ENCODE measurements around the gene ZFHX3.

The ZFHX3 gene

DNA sequence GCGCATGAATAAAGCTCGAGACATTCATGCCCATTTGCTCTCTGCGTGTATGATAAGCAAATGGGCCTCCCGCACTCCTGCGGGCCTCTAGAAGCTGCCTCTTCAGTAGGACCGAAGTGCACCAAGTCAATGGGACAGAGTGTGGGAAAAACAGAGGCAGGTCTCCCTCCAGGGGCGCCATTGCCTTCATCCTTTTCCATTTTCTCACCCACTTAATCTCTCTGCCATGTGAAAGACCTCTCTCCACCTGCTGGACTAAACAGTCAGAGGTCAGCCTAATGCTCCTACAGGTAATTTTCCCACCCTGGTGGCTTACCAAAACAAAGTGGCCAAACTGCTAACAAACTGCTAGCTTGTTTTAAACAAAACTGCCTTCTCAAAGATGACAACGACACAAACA is 210.9 kb downstream of the ZFHX3 start:
- DNase-seq (ENCODE audit: low read depth in 2 of 3, low spot score in 2 of 3) = no peak

GRCh38 chr16:72836181-72836580 is 211.7 kb downstream of the ZFHX3 start:
- DNase-seq (ENCODE audit: low read depth in 2 of 3, low spot score in 2 of 3) = no peak

DNA sequence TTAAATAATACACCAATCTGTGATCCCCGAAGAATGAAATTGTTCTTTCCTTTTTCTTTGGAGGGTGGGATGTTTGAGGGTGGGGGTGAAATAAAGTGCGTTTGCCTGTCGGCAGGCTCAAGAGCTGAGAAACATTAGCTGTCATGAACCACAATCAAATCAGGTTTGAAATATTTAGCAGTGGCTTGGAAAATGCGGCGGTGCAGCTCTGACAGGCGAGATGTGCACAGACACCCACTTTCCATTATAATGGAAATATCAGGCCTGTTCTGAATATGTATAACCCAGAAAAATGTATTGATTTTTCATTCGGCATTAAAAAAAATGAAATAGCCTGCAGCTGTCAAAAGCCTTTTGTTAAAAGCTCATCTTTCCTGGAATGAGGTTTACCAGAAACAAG is 212.8 kb downstream of the ZFHX3 start:
- DNase-seq (ENCODE audit: low read depth in 2 of 3, low spot score in 2 of 3) = no peak

DNA sequence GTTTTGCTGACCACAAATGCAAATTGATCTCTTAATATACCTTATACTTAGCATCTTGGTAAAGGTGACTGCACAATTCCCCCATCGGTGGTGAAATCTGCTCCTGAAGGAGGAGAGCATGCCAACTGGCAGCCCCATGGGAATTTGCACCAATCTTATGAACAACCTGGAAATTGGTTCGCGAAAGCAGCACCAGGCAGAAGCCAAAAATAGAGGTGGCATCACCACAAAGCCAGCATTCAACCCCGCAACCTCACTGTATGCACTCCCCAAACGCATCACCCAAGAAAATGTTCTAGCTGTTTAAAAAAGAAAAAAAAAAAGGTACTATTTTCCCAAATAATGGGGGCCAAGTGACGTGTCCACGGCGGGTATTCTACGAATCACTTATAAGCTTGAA is 213.4 kb downstream of the ZFHX3 start:
- no peak for DNase-seq (ENCODE audit: low read depth in 2 of 3, low spot score in 2 of 3)

DNA sequence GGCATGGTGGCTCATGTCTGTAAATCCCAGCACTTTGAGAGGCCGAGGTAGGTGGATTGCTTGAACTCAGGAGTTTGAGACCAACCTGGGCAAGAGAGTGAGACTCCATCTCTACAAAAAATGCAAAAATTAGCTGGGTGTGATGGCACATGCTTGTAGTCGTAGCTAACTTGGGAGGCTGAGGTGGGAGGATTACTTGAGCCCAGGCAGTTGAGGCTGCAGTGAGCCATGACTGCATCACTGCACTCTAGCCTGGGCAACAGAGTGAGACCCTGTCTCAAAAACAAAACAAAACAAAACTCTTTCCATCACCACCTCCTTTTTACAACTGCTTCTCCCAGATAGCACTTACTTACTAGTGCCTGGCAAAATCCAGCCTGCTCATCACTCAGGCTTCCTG is 214.0 kb downstream of the ZFHX3 start:
- no peak for DNase-seq (ENCODE audit: low read depth in 2 of 3, low spot score in 2 of 3)

DNA sequence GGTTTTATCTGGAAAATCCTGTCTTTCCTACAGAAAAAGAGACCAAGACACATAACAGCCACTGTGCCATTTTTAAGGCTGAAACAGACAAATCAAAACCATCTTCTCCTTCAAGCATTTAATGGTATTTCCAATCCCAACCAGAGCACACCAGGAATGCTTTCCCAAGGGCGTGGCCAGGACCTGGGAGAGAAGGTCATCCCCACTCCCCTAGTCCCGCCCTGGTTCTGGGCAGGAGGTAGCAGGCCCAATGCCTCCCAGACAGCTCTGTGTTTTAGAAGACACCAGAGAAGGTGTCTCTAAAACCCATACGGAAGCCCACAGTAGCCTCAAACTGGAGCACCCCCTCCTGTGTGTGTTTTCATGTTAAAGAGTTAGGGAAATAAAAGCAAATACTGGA is 214.4 kb downstream of the ZFHX3 start:
- DNase-seq (ENCODE audit: low read depth in 2 of 3, low spot score in 2 of 3) = no peak

GRCh38 chr16:72832621-72833248 is 215.2 kb downstream of the ZFHX3 start:
- peak; percentile 18 to 58 (median 49) for DNase-seq (ENCODE audit: low read depth in 2 of 3, low spot score in 2 of 3)

DNA sequence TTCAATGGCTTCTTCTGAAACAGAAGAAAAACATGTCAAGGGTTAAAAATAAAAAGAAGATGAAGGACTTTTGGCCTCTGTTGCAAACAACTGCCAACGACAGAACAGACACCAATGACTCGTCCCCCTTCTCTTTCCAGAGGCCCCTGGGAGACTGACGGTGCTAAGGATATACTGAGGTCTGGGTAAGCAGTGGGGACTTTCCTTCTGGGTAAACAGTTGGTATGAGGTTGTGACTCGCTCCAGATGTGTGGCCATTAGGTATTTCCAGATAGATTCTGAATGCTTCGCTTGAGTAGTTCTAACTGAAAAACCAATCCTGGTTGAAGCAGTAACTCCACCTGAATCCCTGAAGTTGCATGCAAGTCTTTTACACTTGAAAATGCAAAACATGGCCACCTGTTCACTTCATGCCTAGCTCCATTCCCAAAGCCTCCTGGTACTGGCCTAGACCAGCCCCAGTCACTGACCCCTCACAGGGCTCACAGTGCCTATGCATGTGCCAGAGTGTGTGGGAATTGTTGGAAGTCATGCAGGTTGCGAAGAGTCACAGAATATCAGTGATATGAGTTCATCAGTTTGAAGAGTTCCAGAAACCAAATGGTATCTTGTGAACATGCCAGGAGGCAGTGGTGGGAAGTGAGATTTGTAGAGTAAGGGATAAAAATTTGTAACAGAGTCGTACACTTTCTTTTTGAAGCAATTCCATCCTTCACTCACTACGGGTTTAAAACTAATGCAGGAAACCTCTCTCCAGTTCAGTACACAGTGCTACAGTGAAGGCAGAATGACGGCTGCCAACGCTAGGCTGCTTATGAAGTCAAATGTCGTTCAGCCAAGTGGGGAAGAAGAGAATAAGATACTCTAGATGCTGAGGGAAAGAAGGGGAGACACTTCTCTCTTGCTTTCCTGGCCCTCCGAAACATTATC is 217.8 kb downstream of the ZFHX3 start:
- DNase-seq (ENCODE audit: low read depth in 2 of 3, low spot score in 2 of 3) = no peak

GRCh38 chr16:72827866-72828265 is 220.1 kb downstream of the ZFHX3 start:
- no peak for DNase-seq (ENCODE audit: low read depth in 2 of 3, low spot score in 2 of 3)

- DNase-seq (ENCODE audit: low read depth in 2 of 3, low spot score in 2 of 3) = no peak
Observed at GRCh38 chr16:72825912-72826621, 221.9 kb downstream of the ZFHX3 start.

DNA sequence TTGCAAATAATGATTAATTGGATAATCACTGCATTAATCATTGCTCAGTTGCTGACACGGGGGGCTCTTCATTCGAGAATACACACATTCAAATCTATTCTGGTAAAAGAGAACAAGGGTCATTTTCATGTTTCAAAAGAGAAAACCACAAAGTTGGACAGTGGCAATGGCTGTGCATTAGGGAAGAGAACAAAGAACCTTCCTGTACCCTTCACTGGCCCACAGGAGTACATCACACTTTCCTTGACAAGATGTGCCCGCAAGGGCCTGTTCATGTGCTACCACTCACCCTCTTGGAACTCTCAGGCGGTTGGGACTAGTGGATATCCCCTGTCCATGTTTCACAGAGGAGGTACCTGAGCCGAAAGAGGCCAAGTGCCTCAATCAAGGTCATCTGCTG is 223.2 kb downstream of the ZFHX3 start:
- DNase-seq (ENCODE audit: low read depth in 2 of 3, low spot score in 2 of 3) = no peak

DNA sequence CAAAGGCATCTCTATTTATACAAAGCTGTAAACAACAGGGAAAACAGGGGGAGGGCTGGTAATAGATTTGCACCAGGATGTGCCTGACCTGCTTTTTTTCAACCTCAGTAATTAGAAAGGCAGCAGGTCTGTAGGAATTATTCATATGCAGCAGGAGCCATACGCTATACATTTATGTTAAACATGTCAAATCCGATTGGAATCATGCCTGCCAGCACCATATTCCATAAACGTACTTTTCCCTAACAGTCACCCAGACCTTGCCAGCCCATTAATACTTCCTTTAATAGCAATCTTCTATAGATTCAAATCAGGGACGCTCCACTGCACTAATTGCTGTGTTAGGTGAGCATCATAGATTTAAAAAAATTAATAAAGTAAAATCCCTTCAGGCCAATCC is 223.9 kb downstream of the ZFHX3 start:
- no peak for DNase-seq (ENCODE audit: low read depth in 2 of 3, low spot score in 2 of 3)

DNA sequence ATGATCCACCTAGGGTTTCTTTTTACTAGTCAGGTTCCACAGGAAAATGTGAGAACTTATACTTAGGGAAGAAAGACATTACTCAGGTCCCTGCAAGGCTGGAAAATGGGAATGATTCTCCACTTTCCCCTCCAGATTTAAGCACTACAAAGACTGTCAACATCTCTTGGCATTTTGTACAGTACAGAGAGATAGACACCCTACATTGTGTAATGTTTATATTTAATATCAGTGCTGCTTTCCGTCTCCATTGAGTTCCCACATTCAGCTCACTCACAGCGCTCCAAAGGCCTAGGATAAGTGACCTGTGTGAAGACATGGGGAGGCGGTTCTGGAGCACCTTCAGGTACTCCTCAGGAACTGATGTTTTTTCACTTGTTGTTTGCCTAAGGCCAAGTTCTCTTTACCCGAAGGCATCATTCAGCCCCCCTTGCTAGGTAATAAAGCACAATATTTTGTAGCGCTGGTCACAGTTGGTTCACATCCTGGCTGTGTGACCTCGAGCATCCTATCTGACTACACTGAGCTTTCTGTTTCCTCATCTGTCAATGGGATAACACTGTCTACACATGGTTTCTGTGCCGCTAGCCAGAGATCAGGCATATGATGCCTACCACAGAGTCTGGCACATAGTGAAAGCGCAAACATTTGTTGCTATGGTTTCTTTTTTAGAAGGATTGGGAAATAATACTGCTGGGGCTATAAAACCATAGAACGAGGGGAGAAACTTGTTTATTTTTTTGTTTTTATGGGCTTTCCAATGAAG is 226.6 kb downstream of the ZFHX3 start:
- no peak for DNase-seq (ENCODE audit: low read depth in 2 of 3, low spot score in 2 of 3)

GRCh38 chr16:72819345-72819744 is 228.6 kb downstream of the ZFHX3 start:
- no peak for DNase-seq (ENCODE audit: low read depth in 2 of 3, low spot score in 2 of 3)

- DNase-seq (ENCODE audit: low read depth in 2 of 3, low spot score in 2 of 3) = no peak
Observed at GRCh38 chr16:72818236-72818845, 229.6 kb downstream of the ZFHX3 start.

GRCh38 chr16:72815348-72816318 is 232.3 kb downstream of the ZFHX3 start:
- no peak for DNase-seq (ENCODE audit: low read depth in 2 of 3, low spot score in 2 of 3)

DNA sequence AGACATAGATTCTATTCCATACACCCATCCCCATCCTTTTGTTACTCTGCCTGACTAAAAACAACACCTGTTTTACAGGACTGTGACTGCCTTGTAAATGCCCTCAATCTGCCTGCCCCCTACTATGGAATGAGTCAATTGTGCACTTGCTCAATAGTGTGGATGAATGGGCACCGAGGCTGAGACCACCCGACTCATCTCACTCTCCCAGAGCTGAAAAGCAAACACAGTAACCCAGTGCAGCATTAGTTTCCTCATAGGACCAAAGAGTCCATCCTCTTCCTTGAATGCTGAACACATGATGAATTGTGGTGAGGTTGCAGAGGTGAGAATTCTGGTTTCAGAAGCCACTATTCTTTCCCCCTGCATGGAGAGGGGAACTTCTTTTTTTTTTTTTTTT is 233.7 kb downstream of the ZFHX3 start:
- DNase-seq (ENCODE audit: low read depth in 2 of 3, low spot score in 2 of 3) = no peak

GRCh38 chr16:72812672-72813071 is 235.3 kb downstream of the ZFHX3 start:
- DNase-seq (ENCODE audit: low read depth in 2 of 3, low spot score in 2 of 3) = no peak

GRCh38 chr16:72811876-72812275 is 236.1 kb downstream of the ZFHX3 start:
- DNase-seq (ENCODE audit: low read depth in 2 of 3, low spot score in 2 of 3) = no peak

All from activated CD8-positive, alpha-beta memory T cell treated with anti-CD3 and anti-CD28 coated beads for 48 hours (primary cell).